Dedifferentiated amniotic fluid mesenchymal stem cell (primary cell): Measurements from ENCODE around the gene TIPARP.
A peak's percentile ranks its signal among the peaks of the same experiment; 100 is the strongest.

ENCODE experiments used
- DNase-seq: peaks from one replicate; pipeline ENCODE4 v3.0.0-alpha.2; 2016; ENCODE audit errors: extremely low spot score

Gene TIPARP

GRCh38 chr3:156741935-156742334 lies 67.5 kb downstream of the TIPARP start:
- no peak for DNase-seq

DNA sequence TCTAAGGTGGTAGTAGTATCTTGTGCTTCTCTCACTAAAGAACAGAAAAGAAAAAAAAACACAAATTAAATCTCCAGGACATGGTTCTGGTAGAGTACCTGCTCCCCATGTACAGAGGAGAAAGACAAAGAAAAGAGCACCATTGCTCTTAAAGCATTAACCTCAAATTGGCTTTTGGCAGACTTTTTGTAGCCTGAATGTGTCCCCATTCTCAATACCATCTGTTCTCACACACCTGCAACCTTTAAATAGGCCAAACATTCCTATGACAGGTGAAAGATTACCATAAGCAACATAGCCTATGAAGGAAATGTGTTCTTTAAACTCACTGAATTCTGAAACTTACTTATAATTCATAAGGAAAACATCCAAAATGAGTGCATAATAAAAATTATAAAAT lies 68.0 kb downstream of the TIPARP start:
- no peak for DNase-seq

DNA sequence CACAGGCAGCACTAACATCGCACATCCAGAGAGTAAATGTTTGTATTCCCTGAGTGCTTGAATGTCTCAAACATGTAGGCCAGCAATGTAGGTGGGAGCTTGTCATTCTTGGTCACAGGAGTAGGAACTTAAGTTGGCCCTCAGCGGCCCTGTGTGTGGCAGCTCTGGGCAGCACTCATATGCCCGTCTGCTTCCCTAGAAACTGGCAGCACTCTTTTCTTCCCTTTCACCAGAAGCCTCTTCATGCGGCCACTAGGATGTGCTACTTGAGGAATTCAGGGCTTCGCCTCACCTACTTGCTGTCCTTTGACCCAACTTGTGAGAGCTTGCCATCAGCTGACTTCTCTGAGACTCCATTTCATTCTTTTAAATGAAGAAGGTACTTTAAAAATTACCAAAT lies 69.5 kb downstream of the TIPARP start:
- no peak for DNase-seq

DNA sequence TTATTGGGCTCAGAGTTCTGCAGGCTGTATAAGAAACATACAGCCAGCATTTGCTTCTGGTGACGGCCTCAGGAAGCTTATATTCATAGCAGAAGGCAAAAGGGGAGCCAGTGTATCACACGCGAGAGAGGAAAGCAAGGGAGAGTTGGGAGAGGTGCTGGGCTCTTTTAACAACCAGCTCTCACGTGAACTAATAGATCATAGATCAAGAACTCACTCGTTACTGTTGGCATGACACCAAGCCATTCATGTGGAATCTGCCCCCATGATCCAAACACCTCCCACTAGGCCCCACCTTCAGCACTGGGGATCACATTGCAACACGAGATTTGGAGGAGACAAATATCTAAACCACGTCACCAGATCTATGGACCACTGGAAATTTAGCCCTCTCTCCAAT lies 70.2 kb downstream of the TIPARP start:
- DNase-seq: no peak

DNA sequence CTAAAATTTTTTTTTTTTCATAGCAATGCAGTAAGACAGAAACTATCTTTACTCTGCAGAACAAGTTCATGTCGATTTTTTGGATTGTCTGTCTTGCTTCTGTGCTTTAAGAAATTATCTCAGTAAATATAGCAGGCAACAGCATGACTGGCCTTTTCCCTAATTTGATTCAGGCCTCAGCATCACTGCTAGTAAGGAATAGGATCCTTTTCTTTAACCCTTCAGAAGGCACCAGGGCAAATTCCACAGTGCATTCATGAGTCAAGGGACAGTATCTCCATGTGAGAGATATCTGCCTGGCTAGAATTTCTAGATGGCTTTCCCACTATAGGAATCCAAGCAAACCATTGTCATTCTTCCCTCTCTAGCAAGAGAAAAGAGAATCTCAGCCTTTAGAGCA lies 71.4 kb downstream of the TIPARP start:
- no peak for DNase-seq

- DNase-seq: no peak
Measured at GRCh38 chr3:156747046-156747445, 72.7 kb downstream of the TIPARP start.

GRCh38 chr3:156749244-156749643 lies 74.9 kb downstream of the TIPARP start:
- DNase-seq: no peak

DNA sequence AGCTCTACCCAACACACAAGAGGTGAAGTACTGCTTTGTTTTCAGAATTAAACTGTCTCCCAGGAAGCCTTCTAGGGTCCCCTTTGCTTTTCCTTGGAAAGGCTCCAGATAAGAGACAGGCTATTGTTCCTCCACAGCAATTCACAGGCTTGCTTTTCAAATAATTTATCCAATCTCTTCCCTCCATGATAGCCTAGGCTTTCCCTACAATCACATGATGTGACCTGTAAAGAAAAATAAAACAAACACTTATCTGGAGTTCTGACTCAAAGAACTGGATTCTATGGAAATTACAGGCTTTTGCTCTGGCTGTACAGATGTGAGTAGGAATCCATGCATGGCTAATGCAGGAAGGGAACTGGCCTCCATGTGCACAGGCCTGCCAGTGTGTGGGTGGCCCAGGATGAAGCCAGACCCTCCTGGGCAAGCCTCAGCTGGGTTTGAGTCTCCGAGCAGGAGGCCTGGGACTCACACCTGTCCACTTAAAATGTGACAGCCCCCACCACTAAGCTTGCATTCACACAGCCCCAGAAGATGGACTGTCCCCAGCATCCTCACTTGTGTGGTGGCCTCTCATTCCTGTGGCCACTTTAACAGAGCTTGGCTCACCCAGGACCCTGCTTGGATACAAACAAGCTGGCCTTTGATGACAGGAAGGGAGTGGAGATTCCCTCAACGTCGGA lies 75.9 kb downstream of the TIPARP start:
- DNase-seq: no peak

GRCh38 chr3:156750874-156751245 lies 76.5 kb downstream of the TIPARP start:
- peak; percentile 49 for DNase-seq

- DNase-seq: peak; percentile 85
Measured at GRCh38 chr3:156751461-156752025, 77.2 kb downstream of the TIPARP start.
